Right atrium auricular region (tissue), 2 donors: Measurements from ENCODE around the gene TNKS1BP1. TPM values are rescaled to one million over a fixed set of nuclear protein-coding genes. Genes with fewer than 3 reads are reported as not detected.

ENCODE experiments used
- DNase-seq: peaks from one replicate; pipeline ENCODE4 v3.0.0-alpha.2; 2019; ENCODE audit warnings: low spot score
- H3K27ac ChIP-seq, 2 donors: fragments of 200-600 bp; sonication (generic); 1 replicate in 1 of 2; 2 replicates in 1 of 2; pipeline ENCODE4 v1.5.1; 2016 to 2019
- H3K27me3 ChIP-seq, 2 donors: fragments of 200-600 bp; sonication (generic); one replicate each; pipeline versions ENCODE4 v1.5.1 to v1.6.0; 2017 to 2019
- H3K36me3 ChIP-seq: fragments of 200-600 bp; sonication (generic); one replicate; pipeline ENCODE4 v1.5.1; 2016
- H3K4me1 ChIP-seq, 2 donors: fragments of 200-600 bp; sonication (generic); one replicate each; pipeline versions ENCODE4 v1.5.1 to v1.6.0; 2017 to 2019
- H3K4me3 ChIP-seq, 2 donors: fragments of 200-600 bp; sonication (generic); 1 replicate in 1 of 2; 2 replicates in 1 of 2; pipeline ENCODE4 v1.5.1; 2017 to 2019; ENCODE audit warnings: mild to moderate bottlenecking in 1 of 2, moderate library complexity in 1 of 2
- H3K9me3 ChIP-seq, 2 donors: fragments of 200-600 bp; sonication (generic); one replicate each; pipeline ENCODE4 v1.5.1; 2019
- total RNA-seq, 2 donors: library from RNA; depleted of rRNA; stranded (reverse); fragments of >200 nt; gene quantifications; one replicate each; pipeline ENCODE4 v1.1.0, GENCODE V29; 2016
- TF ChIP-seq, protein P1 (sequence below), 2 donors: fragments of 200-600 bp; sonication (generic); IDR thresholded peaks; one replicate each; pipeline ENCODE4 v1.5.1; 2019; ENCODE audit warnings: antibody characterized with exemption in 2 of 2

The TNKS1BP1 gene
- total RNA-seq, 2 donors from 2014 or later: 26.8 to 52.5 TPM

DNA sequence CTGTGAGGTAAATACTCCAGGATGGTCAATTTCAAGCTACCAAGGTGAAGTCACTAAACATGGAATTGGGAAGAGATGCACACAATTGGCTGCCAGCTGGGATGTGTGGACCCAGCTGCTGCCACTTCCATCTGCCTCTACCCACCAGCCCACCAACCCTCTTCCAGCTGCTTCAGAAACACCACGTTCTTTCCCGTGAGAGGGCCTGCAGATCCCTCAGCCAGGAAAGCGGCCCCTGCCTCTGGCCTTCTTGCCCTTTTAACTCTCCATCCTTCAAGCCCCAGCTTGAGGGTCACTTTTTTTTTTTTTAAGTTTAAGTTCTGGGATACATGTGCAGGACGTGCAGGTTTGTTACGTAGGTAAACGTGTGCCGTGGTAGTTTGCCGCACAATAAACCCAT lies 36.2 kb upstream of the TNKS1BP1 start:
- H3K4me3 ChIP-seq: no peak overlapping the region
- no peaks in the 10 kb centered on the region for H3K36me3 ChIP-seq
- TF ChIP-seq, protein P1, sequence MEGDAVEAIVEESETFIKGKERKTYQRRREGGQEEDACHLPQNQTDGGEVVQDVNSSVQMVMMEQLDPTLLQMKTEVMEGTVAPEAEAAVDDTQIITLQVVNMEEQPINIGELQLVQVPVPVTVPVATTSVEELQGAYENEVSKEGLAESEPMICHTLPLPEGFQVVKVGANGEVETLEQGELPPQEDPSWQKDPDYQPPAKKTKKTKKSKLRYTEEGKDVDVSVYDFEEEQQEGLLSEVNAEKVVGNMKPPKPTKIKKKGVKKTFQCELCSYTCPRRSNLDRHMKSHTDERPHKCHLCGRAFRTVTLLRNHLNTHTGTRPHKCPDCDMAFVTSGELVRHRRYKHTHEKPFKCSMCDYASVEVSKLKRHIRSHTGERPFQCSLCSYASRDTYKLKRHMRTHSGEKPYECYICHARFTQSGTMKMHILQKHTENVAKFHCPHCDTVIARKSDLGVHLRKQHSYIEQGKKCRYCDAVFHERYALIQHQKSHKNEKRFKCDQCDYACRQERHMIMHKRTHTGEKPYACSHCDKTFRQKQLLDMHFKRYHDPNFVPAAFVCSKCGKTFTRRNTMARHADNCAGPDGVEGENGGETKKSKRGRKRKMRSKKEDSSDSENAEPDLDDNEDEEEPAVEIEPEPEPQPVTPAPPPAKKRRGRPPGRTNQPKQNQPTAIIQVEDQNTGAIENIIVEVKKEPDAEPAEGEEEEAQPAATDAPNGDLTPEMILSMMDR (IDR thresholded peaks at IDR 0.05): no peak
- H3K4me1 ChIP-seq: peaks cover 0 to 11% of the 10 kb centered on the region in 2 donors
- H3K9me3 ChIP-seq: no peaks in the 10 kb centered on the region
- H3K27me3 ChIP-seq: no peaks in the 10 kb centered on the region
- H3K27ac ChIP-seq: no peak overlapping the region
- no peak for DNase-seq

DNA sequence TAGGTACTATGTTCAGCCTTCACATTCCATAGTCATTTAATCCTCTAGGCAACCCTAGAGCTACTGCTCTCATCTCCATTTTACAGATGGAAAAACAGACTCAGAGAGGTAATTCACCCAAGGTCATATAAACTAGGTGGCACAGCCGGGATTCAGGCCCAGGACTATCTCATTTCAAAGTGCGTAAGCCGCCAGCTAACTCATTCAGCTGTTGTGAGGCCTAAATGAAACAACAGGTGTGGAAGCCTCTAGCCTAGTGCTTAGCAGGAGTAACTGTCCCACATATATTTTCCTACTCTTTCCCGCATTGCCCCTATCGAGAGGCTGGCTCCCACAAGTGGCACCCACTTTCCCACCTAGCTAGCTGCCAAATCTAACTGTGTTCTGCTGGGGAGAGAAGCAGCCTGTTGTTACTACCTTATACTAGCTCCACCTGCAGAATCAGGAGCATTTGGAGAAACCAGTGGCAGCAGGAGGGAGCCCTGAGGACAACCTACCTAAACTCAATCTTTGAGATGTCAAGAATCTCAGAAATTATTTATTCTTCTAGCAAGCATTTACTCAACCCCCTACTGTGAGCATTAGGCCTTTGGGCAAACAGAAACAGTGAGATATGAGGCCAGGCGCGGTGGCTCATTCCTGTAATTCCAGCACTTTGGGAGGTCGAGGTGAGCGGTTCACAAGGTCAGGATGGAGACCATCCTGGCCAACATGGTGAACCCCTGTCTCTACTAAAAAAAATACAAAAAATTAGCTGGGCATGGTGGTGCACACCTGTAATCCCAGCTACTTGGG lies 35.3 kb upstream of the TNKS1BP1 start:
- TF ChIP-seq, protein P1 (IDR thresholded peaks at IDR 0.05): no peak
- DNase-seq: no peak
- Histone ChIP-seq H3K36me3 (no peaks in the 10 kb centered on the region), H3K4me3 (no peak overlapping the region), H3K27me3 (no peaks in the 10 kb centered on the region), H3K4me1 (peaks cover 0 to 11% of the 10 kb centered on the region in 2 donors), H3K27ac (no peak overlapping the region), H3K9me3 (no peaks in the 10 kb centered on the region)

- H3K27ac ChIP-seq: no peak overlapping the region
- no peaks in the 10 kb centered on the region for H3K9me3 ChIP-seq
- no peak overlapping the region for H3K4me3 ChIP-seq
- peaks cover 0 to 11% of the 10 kb centered on the region in 2 donors for H3K4me1 ChIP-seq
- H3K36me3 ChIP-seq: no peaks in the 10 kb centered on the region
- TF ChIP-seq, protein P1 (IDR thresholded peaks at IDR 0.05): no peak
- H3K27me3 ChIP-seq: no peaks in the 10 kb centered on the region
- DNase-seq: no peak
Measured at GRCh38 chr11:57359396-57359795, 34.6 kb upstream of the TNKS1BP1 start.

GRCh38 chr11:57358991-57359390 lies 34.2 kb upstream of the TNKS1BP1 start:
- TF ChIP-seq, protein P1 (IDR thresholded peaks at IDR 0.05): no peak
- Histone ChIP-seq H3K27ac (no peak overlapping the region), H3K4me1 (peaks cover 0 to 11% of the 10 kb centered on the region in 2 donors)

DNA sequence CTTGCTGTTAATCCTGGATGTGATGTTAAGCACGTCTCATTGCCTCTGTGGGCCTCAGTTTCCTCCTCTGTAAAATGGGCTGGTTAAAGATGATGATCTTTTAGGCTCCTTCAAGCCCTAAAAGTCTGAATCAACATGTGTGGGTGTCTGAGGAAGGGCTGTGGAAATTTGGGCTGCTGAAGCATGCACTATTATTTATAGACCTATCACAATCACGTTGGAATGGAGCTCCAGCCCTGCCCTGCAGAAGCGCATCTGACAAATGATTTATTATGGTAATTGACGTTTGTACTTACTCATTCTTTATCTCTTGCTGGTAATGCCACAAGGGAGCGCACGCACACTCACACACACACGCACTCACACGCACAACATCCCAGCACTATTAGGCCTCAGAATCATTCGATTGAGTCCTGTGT lies 33.8 kb upstream of the TNKS1BP1 start:
- Histone ChIP-seq H3K27ac (no peak overlapping the region), H3K36me3 (no peaks in the 10 kb centered on the region), H3K9me3 (no peaks in the 10 kb centered on the region), H3K4me3 (no peak overlapping the region), H3K27me3 (no peaks in the 10 kb centered on the region), H3K4me1 (peaks cover 0 to 11% of the 10 kb centered on the region in 2 donors)
- DNase-seq: no peak
- TF ChIP-seq, protein P1 (IDR thresholded peaks at IDR 0.05): no peak

More at GRCh38 chr11:57358991-57359390, 34.2 kb upstream of the TNKS1BP1 start:
- Histone ChIP-seq H3K36me3 (no peaks in the 10 kb centered on the region), H3K27me3 (no peaks in the 10 kb centered on the region), H3K4me3 (no peak overlapping the region), H3K9me3 (no peaks in the 10 kb centered on the region)
- no peak for DNase-seq
